HG03432 (cell line): Measurements from ENCODE around the gene SMIM41.

ENCODE experiments used
- ATAC-seq: cut with Tn5 transposase; IDR thresholded peaks from one replicate; pipeline ENCODE4 v1.9.1; 2021; ENCODE audit warnings: mild to moderate bottlenecking, moderate library complexity; ENCODE audit not compliant: unreplicated experiment

Gene SMIM41

GRCh38 chr12:52145228-52146088 is 66.0 kb downstream of the SMIM41 start:
- no peak for ATAC-seq

GRCh38 chr12:52146089-52146821 is 66.8 kb downstream of the SMIM41 start:
- no peak for ATAC-seq

GRCh38 chr12:52146822-52147366 is 67.4 kb downstream of the SMIM41 start:
- no peak for ATAC-seq

- no peak for ATAC-seq
Measured at GRCh38 chr12:52147367-52147963, 68.0 kb downstream of the SMIM41 start.

- ATAC-seq, result no peak
Measured at GRCh38 chr12:52147964-52148463, 68.5 kb downstream of the SMIM41 start.

- no peak for ATAC-seq
Measured at GRCh38 chr12:52148464-52149181, 69.1 kb downstream of the SMIM41 start.

- no peak for ATAC-seq
Measured at GRCh38 chr12:52149182-52149641, 69.7 kb downstream of the SMIM41 start.

GRCh38 chr12:52149651-52150241 is 70.2 kb downstream of the SMIM41 start:
- ATAC-seq, result no peak

GRCh38 chr12:52151153-52151836 is 71.8 kb downstream of the SMIM41 start:
- ATAC-seq, result no peak

- ATAC-seq, result no peak
Measured at GRCh38 chr12:52151837-52152783, 72.6 kb downstream of the SMIM41 start.

GRCh38 chr12:52152905-52153317 is 73.4 kb downstream of the SMIM41 start:
- no peak for ATAC-seq

- ATAC-seq, result no peak
Measured at GRCh38 chr12:52155048-52155868, 75.8 kb downstream of the SMIM41 start.

- ATAC-seq, result no peak
Measured at GRCh38 chr12:52156311-52156710, 76.8 kb downstream of the SMIM41 start.

GRCh38 chr12:52156757-52157565 is 77.5 kb downstream of the SMIM41 start:
- ATAC-seq, result no peak

- no peak for ATAC-seq
Measured at GRCh38 chr12:52157566-52158150, 78.2 kb downstream of the SMIM41 start.
